ENCODE measurements around the gene RALGDS. TPM values are rescaled to one million over a fixed set of nuclear protein-coding genes. Genes with fewer than 3 reads are reported as not detected.

Gene RALGDS
- total RNA-seq, 1 experiment from 2014 or later, result 36.1 TPM

GRCh38 chr9:133060417-133060841 is 60.6 kb downstream of the RALGDS start (continued):
- TF ChIP-seq, protein P1, sequence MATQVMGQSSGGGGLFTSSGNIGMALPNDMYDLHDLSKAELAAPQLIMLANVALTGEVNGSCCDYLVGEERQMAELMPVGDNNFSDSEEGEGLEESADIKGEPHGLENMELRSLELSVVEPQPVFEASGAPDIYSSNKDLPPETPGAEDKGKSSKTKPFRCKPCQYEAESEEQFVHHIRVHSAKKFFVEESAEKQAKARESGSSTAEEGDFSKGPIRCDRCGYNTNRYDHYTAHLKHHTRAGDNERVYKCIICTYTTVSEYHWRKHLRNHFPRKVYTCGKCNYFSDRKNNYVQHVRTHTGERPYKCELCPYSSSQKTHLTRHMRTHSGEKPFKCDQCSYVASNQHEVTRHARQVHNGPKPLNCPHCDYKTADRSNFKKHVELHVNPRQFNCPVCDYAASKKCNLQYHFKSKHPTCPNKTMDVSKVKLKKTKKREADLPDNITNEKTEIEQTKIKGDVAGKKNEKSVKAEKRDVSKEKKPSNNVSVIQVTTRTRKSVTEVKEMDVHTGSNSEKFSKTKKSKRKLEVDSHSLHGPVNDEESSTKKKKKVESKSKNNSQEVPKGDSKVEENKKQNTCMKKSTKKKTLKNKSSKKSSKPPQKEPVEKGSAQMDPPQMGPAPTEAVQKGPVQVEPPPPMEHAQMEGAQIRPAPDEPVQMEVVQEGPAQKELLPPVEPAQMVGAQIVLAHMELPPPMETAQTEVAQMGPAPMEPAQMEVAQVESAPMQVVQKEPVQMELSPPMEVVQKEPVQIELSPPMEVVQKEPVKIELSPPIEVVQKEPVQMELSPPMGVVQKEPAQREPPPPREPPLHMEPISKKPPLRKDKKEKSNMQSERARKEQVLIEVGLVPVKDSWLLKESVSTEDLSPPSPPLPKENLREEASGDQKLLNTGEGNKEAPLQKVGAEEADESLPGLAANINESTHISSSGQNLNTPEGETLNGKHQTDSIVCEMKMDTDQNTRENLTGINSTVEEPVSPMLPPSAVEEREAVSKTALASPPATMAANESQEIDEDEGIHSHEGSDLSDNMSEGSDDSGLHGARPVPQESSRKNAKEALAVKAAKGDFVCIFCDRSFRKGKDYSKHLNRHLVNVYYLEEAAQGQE (IDR thresholded peaks at IDR 0.05; ENCODE audit: low read depth), result no peak
- TF ChIP-seq SRF (IDR thresholded peaks at IDR 0.05; ENCODE audit: low read depth) (no peak), CEBPB (IDR thresholded peaks at IDR 0.05; ENCODE audit: low read depth) (no peak), EZH2phosphoT487 (IDR thresholded peaks at IDR 0.05; ENCODE audit: borderline replicate concordance) (no peak), FOSL1 (IDR thresholded peaks at IDR 0.05; ENCODE audit: low read depth) (no peak), JUND (IDR thresholded peaks at IDR 0.05) (no peak), EGR1 (IDR thresholded peaks at IDR 0.05; ENCODE audit: low read depth) (no peak), ZNF274 (IDR thresholded peaks at IDR 0.05; ENCODE audit: low read depth, low read length) (no peak), ZBTB33 (IDR thresholded peaks at IDR 0.05; ENCODE audit: extremely low read depth, insufficient replicate concordance, low read length) (no peak), YY1 (IDR thresholded peaks at IDR 0.05; ENCODE audit: extremely low read depth, insufficient replicate concordance, low read depth, low read length) (no peak)
